DND-41 (cell line): ENCODE results near the gene XCR1.
"Not testable (repeated sequence)": the region's sequence is repeated elsewhere in the genome, so short reads cannot be mapped to it uniquely, and the experiment has no call there.

ENCODE experiments used
- ATAC-seq: fragments of 200-7000 bp; cut with Tn5 transposase; 3 replicates; pipeline ENCODE4 v1.9.1; 2021; ENCODE audit warnings: low read depth; ENCODE audit not compliant: insufficient read depth
- DNase-seq: peaks from one replicate; pipeline ENCODE4 v3.0.0-alpha.2; 2020
- H2AFZ ChIP-seq: 2 replicates; pipeline ENCODE4 v1.6.0; 2012; ENCODE audit warnings: low read depth, low read length
- H3K27ac ChIP-seq: 2 replicates; pipeline ENCODE4 v1.5.1; 2012; ENCODE audit warnings: low read length, inconsistent platforms
- H3K27me3 ChIP-seq: fragments of 200-600 bp; sonication (generic); 2 replicates; pipeline ENCODE4 v1.6.0; 2012; ENCODE audit warnings: low read length, mild to moderate bottlenecking, inconsistent platforms; ENCODE audit not compliant: insufficient read depth, poor library complexity
- H3K36me3 ChIP-seq: 2 replicates; pipeline ENCODE4 v1.5.1; 2012; ENCODE audit warnings: low read length, inconsistent platforms; ENCODE audit not compliant: insufficient read depth
- H3K4me1 ChIP-seq: 2 replicates; pipeline ENCODE4 v1.5.1; 2012; ENCODE audit warnings: mild to moderate bottlenecking, low read length; ENCODE audit not compliant: insufficient read depth
- H3K4me2 ChIP-seq: 2 replicates; pipeline ENCODE4 v1.6.0; 2012; ENCODE audit warnings: mild to moderate bottlenecking, moderate library complexity, low read length, inconsistent platforms; ENCODE audit not compliant: insufficient read depth
- H3K4me3 ChIP-seq, 2 experiments: fragments of 200-600 bp in 1 of 2; shearing (Covaris generic) in 1 of 2; 2 replicates each; pipeline ENCODE4 v1.5.1; 2012 to 2016; ENCODE audit warnings: inconsistent platforms in 2 of 2, low read length in 2 of 2, mild to moderate bottlenecking in 2 of 2, low read depth in 1 of 2, moderate library complexity in 1 of 2
- H3K79me2 ChIP-seq: 2 replicates; pipeline ENCODE4 v1.6.0; 2012; ENCODE audit warnings: low read length, inconsistent platforms; ENCODE audit not compliant: insufficient read depth
- H3K9ac ChIP-seq: 2 replicates; pipeline ENCODE4 v1.6.0; 2012; ENCODE audit warnings: low read depth, mild to moderate bottlenecking, inconsistent platforms, low read length, moderate library complexity
- H3K9me3 ChIP-seq: 2 replicates; pipeline ENCODE4 v1.5.1; 2012; ENCODE audit warnings: low read length, moderate library complexity, mild to moderate bottlenecking, inconsistent platforms; ENCODE audit not compliant: insufficient read depth, severe bottlenecking
- H4K20me1 ChIP-seq: 2 replicates; pipeline ENCODE4 v1.6.0; 2012; ENCODE audit warnings: low read length; ENCODE audit not compliant: insufficient read depth
- CTCF ChIP-seq: IDR thresholded peaks from 2 replicates; pipeline ENCODE4 v1.5.1; 2012; ENCODE audit warnings: borderline replicate concordance, low read length, moderate library complexity, mild to moderate bottlenecking; ENCODE audit not compliant: poor library complexity, severe bottlenecking; ENCODE audit errors: extremely low read depth
- EZH2 ChIP-seq: IDR thresholded peaks from 3 replicates; pipeline ENCODE4 v1.6.1; 2012; ENCODE audit warnings: borderline replicate concordance, low read depth, mild to moderate bottlenecking, moderate library complexity, low read length, inconsistent platforms; ENCODE audit not compliant: severe bottlenecking

The XCR1 gene

GRCh38 chr3:46001178-46001577 lies 26.1 kb downstream of the XCR1 start:
- TF ChIP-seq CTCF (no peak), EZH2 (no peak)
- Histone ChIP-seq H3K27me3 (no peaks in the 10 kb centered on the region), H3K27ac (no peak overlapping the region), H3K9ac (no peak overlapping the region), H3K4me3 (no peak overlapping the region), H2AFZ (no peak overlapping the region), H3K9me3 (no peaks in the 10 kb centered on the region), H3K4me2 (no peak overlapping the region), H4K20me1 (no peaks in the 10 kb centered on the region), H3K4me1 (peaks cover 6% of the 10 kb centered on the region), H3K79me2 (peaks cover 3% of the 10 kb centered on the region), H3K36me3 (no peaks in the 10 kb centered on the region)
- ATAC-seq, result no peak
- no peak for DNase-seq

- Histone ChIP-seq H3K4me2 (no peak overlapping the region), H4K20me1 (no peaks in the 10 kb centered on the region), H3K27me3 (no peaks in the 10 kb centered on the region), H3K9ac (no peak overlapping the region), H3K36me3 (peaks cover 6% of the 10 kb centered on the region; the same call in 1 of the 2 replicates), H3K4me1 (peaks cover 29% of the 10 kb centered on the region), H3K4me3 (no peak overlapping the region), H3K9me3 (no peaks in the 10 kb centered on the region), H3K27ac (no peak overlapping the region), H3K79me2 (peaks cover 35% of the 10 kb centered on the region), H2AFZ (no peak overlapping the region)
- TF ChIP-seq CTCF (no peak), EZH2 (no peak)
- ATAC-seq (no peak), DNase-seq (no peak)
Observed at GRCh38 chr3:45997942-45998341, 29.3 kb downstream of the XCR1 start.

GRCh38 chr3:45997499-45997898 lies 29.8 kb downstream of the XCR1 start:
- not testable (repeated sequence) for H4K20me1 ChIP-seq

GRCh38 chr3:45995236-45996192 lies 31.8 kb downstream of the XCR1 start, which contains the start of gene FYCO1:
Gene FYCO1, minus strand, starts transcription at chr3:45995824. Its CDS starts 10,914 bp downstream, at chr3:45984910.
- Histone ChIP-seq H3K4me2 (peak within 1 kb of the TSS; percentile 92), H4K20me1 (peaks cover 3% of the 10 kb centered on the region; the same call in 1 of the 2 replicates), H3K9me3 (no peaks in the 10 kb centered on the region), H3K4me1 (peaks cover 50% of the 10 kb centered on the region), H3K27me3 (no peaks in the 10 kb centered on the region), H3K9ac (peak within 1 kb of the TSS; percentile 98), H3K4me3 (peak within 1 kb of the TSS; percentile 84 to 97), H3K27ac (peak within 1 kb of the TSS; percentile 99), H3K79me2 (peaks cover 60% of the 10 kb centered on the region), H2AFZ (peak within 1 kb of the TSS; percentile 92), H3K36me3 (peaks cover 22% of the 10 kb centered on the region)
- ATAC-seq (peak; percentile 83), DNase-seq (peak; percentile 93)
- TF ChIP-seq EZH2 (no peak), CTCF (no peak)

More at GRCh38 chr3:45997499-45997898, 29.8 kb downstream of the XCR1 start:
- H3K27me3 ChIP-seq, H3K4me3 ChIP-seq, H2AFZ ChIP-seq, H3K27ac ChIP-seq, H3K9ac ChIP-seq, H3K9me3 ChIP-seq, DNase-seq, ATAC-seq, H3K4me2 ChIP-seq: not testable (repeated sequence)
- Histone ChIP-seq H3K4me1 (peaks cover 34% of the 10 kb centered on the region), H3K36me3 (peaks cover 10% of the 10 kb centered on the region; the same call in 1 of the 2 replicates), H3K79me2 (peaks cover 40% of the 10 kb centered on the region)
